Lower lobe of right lung (tissue), 2 donors: ENCODE measurements around the gene ACAT1. TPM values are rescaled to one million over a fixed set of nuclear protein-coding genes. Genes with fewer than 3 reads are reported as not detected.

ENCODE experiments used
- ATAC-seq, 2 donors: fragments of 200-7000 bp; cut with Tn5 transposase; one replicate each; pipeline ENCODE4 v1.9.1; 2020 to 2022; ENCODE audit warnings: mild to moderate bottlenecking in 2 of 2, moderate library complexity in 2 of 2
- DNase-seq: peaks from one replicate; pipeline ENCODE4 v3.0.0-alpha.2; 2020
- H3K27ac ChIP-seq: fragments of 200-600 bp; one replicate; pipeline ENCODE4 v1.8.0; 2022
- H3K27me3 ChIP-seq: fragments of 200-600 bp; one replicate; pipeline ENCODE4 v1.8.0; 2022; ENCODE audit warnings: low read depth
- H3K36me3 ChIP-seq: fragments of 200-600 bp; one replicate; pipeline ENCODE4 v1.8.0; 2022; ENCODE audit warnings: mild to moderate bottlenecking
- H3K4me1 ChIP-seq: fragments of 200-600 bp; one replicate; pipeline ENCODE4 v1.8.0; 2022
- H3K4me3 ChIP-seq: fragments of 200-600 bp; one replicate; pipeline ENCODE4 v1.8.0; 2022; ENCODE audit warnings: mild to moderate bottlenecking
- H3K9me3 ChIP-seq: fragments of 200-600 bp; one replicate; pipeline ENCODE4 v1.8.0; 2022
- intact Hi-C: fragments of 100-400 bp; cut with DNase I; formaldehyde crosslinking; loops from one replicate; pipeline ENCODE4 v1.11.0; 2022
- total RNA-seq: library from RNA; stranded (reverse); fragmentation: NEBNext Ultra II Directional; extraction: Animal tissue kit (Norgen Biotek cat#: 25700); gene quantifications from one replicate; pipeline ENCODE4 v1.2.1, GENCODE V29; 2021
- TF ChIP-seq, protein P1 (sequence below): fragments of 200-600 bp; IDR thresholded peaks from one replicate; pipeline ENCODE4 v1.8.0; 2022; ENCODE audit warnings: antibody characterized with exemption, mild to moderate bottlenecking
- donor health status: DM: no; HTN: yes; CAD: no; lungs with severe emphysema.

Gene ACAT1
- total RNA-seq, 1 donor from 2014 or later, result 69.4 TPM

DNA sequence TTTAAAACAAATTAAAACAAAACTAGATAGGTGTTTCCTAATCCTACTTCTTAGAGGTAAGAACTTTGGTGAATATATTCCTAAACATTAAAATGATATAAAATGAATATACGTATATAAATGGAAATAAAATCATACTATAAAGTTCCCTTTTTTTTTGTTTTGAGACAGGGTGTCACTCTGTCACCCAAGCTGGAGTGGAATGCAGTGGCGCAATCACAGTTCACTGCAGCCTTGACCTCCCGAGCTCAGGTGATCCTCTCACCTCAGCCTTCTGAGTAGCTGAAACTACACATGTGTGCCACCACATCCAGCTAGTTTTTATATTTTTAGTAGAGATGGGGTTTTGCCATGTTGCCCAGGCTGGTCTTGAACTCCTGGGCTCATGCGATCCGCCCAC, 56.2 kb downstream of the ACAT1 start:
- Histone ChIP-seq H3K36me3 (peaks cover 89% of the 10 kb centered on the region), H3K27ac (no peak overlapping the region), H3K27me3 (no peaks in the 10 kb centered on the region), H3K4me3 (no peak overlapping the region), H3K9me3 (no peaks in the 10 kb centered on the region), H3K4me1 (no peaks in the 10 kb centered on the region)
- TF ChIP-seq, protein P1, sequence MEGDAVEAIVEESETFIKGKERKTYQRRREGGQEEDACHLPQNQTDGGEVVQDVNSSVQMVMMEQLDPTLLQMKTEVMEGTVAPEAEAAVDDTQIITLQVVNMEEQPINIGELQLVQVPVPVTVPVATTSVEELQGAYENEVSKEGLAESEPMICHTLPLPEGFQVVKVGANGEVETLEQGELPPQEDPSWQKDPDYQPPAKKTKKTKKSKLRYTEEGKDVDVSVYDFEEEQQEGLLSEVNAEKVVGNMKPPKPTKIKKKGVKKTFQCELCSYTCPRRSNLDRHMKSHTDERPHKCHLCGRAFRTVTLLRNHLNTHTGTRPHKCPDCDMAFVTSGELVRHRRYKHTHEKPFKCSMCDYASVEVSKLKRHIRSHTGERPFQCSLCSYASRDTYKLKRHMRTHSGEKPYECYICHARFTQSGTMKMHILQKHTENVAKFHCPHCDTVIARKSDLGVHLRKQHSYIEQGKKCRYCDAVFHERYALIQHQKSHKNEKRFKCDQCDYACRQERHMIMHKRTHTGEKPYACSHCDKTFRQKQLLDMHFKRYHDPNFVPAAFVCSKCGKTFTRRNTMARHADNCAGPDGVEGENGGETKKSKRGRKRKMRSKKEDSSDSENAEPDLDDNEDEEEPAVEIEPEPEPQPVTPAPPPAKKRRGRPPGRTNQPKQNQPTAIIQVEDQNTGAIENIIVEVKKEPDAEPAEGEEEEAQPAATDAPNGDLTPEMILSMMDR, result no peak
- no peak for DNase-seq
- no peak for ATAC-seq
- intact Hi-C loops, result no loop called here

DNA sequence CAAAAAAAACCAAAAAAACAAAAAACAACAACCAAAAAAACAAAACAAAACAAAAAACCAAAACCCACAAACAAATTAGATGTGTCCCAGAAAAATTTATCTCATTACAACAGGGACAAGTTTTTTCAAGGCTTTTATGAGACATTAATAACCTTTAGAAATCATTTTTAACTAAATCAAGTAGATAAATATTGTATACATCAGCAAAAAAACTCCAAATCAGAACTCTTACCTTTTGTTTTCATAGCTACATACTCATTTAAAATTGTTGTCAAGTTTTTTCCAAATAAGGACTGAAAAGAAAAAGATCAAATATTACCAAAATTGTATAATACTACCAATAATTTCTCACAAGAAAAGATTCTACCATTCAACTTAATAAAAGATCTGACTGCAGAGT, 72.4 kb downstream of the ACAT1 start:
- peaks cover 3% of the 10 kb centered on the region for H3K4me1 ChIP-seq
- peaks cover 82% of the 10 kb centered on the region for H3K36me3 ChIP-seq
- no peak overlapping the region for H3K27ac ChIP-seq
- ATAC-seq (no peak), DNase-seq (no peak)
- TF ChIP-seq, protein P1, result no peak
- no peak overlapping the region for H3K4me3 ChIP-seq
- H3K9me3 ChIP-seq, result no peaks in the 10 kb centered on the region
- intact Hi-C loops, result no loop called here
- H3K27me3 ChIP-seq, result no peaks in the 10 kb centered on the region

DNA sequence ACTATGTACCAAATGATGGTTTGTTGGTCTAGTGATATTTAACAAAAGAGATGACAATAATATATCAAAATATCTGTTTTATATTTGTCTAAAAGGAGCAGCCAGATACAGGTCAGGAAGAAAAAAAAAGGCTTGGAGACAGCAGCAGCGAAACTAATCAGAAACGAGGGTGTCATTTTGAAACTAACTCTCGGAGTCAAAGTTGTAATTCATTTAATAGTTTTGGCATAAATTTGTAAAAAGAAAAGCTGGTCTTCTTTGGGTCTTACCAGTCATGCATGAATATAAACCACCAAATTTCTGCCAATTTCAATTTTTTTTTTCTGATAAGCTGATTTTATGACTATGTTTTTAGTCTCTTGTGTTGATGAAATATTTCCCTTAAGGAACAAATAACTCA, 75.5 kb downstream of the ACAT1 start:
- TF ChIP-seq, protein P1, result no peak
- H3K9me3 ChIP-seq, result no peaks in the 10 kb centered on the region
- H3K4me1 ChIP-seq, result peaks cover 18% of the 10 kb centered on the region
- DNase-seq (no peak), ATAC-seq (no peak)
- no peak overlapping the region for H3K4me3 ChIP-seq
- peaks cover 51% of the 10 kb centered on the region for H3K36me3 ChIP-seq
- intact Hi-C loops, result no loop called here
- H3K27ac ChIP-seq, result no peak overlapping the region
- H3K27me3 ChIP-seq, result no peaks in the 10 kb centered on the region

Other genes starting within 250 kb of the ACAT1 start
- 3.1 TPM for gene RAB39A, start 193.1 kb upstream of the ACAT1 start, total RNA-seq
- 29.7 TPM for gene CUL5, start 112.7 kb upstream of the ACAT1 start, total RNA-seq
- 16.7 TPM for gene NPAT, start 101.1 kb downstream of the ACAT1 start, total RNA-seq
- gene ATM, start 101.5 kb downstream of the ACAT1 start, total RNA-seq, result 91.3 TPM